Fibroblast of peridontal ligament (primary cell): ENCODE measurements around the gene NR1H4.
A peak's percentile ranks its signal among the peaks of the same experiment; 100 is the strongest.
"Not testable (repeated sequence)": the region's sequence is repeated elsewhere in the genome, so short reads cannot be mapped to it uniquely, and the experiment has no call there.

Source experiments
- DNase-seq: peaks from one replicate; pipeline ENCODE4 v3.0.0-alpha.2; 2010; ENCODE audit errors: extremely low read depth

NR1H4 gene

GRCh38 chr12:100515968-100516367 is 42.3 kb downstream of the NR1H4 start:
- no peak for DNase-seq

GRCh38 chr12:100518376-100518775 is 44.7 kb downstream of the NR1H4 start:
- DNase-seq: no peak

DNA sequence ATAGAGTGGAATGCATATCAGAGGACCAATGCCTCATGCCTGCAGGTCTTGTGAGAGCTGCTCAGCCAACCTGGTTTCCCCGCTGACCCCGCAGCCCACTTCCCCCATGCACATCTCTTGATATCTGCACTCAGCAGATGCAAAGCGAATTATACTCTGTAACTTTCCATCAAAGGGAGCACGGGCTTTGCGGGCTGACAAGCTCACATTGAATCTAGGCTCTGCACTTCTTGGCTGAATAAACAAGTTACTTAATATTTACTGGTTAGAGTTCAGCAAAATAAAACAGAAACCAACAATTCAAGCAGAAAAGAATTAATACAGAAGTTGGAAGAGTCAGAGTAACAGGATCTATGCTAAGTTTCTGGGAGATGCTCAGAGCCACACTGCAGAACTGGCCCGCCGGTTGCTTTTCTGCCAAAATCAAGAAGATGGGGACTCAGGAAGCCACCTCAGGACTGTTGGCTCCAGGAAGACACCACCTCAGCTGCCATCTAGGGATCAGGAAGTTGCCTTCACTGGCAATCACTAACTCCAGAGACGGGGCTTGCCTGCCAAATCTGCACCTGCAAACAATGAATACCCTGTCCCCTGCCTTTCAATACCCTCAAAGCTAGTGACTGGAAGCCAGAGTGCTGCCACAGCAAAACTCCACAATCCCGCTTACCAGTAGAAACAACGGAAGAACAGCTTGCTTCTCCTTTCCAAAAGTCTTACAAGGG is 46.5 kb downstream of the NR1H4 start:
- DNase-seq: no peak

DNA sequence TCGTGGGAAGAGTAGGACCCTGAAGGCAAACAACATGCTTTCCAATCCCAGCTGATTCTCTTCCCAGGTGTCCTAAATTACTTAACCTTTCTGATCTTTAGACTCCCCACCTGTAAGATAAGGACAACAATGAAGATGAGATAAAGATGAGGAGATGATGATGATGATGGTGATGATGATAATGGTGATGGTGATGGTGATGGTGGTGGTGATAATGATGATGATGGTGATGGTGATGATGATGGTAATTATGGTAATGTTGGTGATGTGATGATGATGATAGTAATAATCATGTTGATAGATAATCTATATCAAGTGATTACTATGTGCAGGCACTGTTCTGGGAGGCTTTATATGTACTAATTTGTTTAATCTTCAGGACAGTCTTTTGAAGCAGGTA is 48.3 kb downstream of the NR1H4 start:
- DNase-seq: no peak

DNA sequence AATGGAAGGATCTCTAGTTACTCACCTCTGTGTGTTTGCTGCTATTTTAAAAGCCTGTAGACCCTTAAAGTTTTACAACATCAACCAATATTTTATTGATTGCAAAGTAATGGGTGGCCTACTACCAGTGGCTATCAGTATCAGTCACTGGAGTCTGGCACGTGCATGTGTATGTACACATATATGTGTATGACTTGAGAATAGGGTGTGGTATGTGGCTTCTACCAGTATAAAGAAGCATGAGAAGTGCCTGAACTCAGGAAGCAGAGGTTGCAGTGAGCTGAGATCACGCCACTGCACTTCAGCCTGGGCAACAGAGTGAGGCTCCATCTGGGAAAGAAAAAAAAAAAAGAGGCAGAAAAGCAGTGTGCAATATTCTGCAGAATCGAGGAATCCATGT is 54.4 kb downstream of the NR1H4 start:
- DNase-seq: no peak

- no peak for DNase-seq
Measured at GRCh38 chr12:100528471-100529127, 54.9 kb downstream of the NR1H4 start.

GRCh38 chr12:100529756-100530350 is 56.2 kb downstream of the NR1H4 start:
- DNase-seq: no peak

- no peak for DNase-seq
Measured at GRCh38 chr12:100533376-100533775, 59.7 kb downstream of the NR1H4 start.

DNA sequence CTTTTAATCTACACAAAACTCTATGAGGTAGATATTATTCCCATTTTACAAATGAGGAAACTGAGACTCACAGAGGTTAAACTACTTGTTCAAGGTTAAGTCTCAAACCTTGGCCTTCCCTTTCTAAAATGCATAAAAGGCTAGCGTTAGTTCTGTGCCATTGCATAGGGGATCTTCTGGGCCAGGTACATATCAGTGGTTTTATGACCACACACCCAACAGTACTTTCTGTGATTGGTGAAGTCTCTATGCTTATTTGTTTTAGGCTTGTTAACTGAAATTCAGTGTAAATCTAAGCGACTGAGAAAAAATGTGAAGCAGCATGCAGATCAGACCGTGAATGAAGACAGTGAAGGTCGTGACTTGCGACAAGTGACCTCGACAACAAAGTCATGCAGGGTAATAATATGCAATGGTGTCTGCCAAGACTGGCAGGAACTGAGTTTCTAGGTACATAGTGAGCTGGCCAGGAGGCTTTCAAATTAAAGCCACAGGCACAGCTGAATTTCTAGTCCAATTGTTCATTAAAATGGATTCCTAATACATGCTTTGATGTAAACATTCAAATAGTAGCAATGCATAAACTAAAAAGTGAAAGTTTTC is 61.1 kb downstream of the NR1H4 start:
- DNase-seq: no peak

DNA sequence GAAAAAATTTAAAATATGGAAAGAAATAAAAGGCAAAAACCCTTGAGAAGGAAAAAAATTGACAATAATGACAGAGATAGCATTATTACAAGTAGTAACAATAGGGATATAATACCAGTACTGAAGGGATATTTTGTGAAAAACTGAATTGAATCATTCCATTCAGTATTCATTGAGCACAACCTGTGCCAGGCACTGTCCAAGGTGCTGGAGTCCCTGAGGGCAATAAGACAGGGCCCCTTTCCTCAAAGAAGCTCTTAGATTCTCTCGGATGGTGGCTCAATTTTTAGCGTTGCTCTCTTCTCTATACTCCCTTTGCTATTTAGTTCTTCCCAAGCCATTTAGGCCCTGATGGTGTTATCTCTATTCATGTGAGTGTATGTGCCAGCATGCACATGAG is 65.5 kb downstream of the NR1H4 start:
- peak; percentile 23 for DNase-seq

GRCh38 chr12:100544165-100544564 is 70.5 kb downstream of the NR1H4 start:
- DNase-seq: no peak

- DNase-seq: peak; percentile 28
Measured at GRCh38 chr12:100545092-100545491, 71.4 kb downstream of the NR1H4 start.

- peak; percentile 23 for DNase-seq
Measured at GRCh38 chr12:100553936-100554335, 80.3 kb downstream of the NR1H4 start.

DNA sequence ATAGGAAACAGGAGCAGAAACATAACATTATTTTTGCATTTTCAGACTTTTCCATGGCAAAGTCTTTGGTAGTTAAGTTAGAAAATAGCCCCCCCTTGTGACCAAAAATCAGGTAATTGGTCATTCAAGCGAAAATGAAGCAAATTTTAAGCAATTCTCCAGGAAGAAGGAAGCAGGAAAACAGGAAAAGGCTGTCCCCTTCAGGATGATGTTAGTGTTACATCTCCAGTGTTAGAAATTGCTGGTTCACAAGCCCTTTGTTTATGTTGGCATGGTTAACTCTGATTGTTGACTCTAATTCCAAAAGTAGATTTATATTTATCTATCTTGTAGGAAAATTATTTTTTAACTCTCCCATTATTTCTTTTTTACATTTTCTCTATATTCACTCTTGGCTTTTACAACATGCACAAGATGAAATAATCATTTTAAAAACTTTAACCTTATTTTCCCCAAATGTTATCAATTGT is 81.0 kb downstream of the NR1H4 start:
- DNase-seq: peak; percentile 94

DNA sequence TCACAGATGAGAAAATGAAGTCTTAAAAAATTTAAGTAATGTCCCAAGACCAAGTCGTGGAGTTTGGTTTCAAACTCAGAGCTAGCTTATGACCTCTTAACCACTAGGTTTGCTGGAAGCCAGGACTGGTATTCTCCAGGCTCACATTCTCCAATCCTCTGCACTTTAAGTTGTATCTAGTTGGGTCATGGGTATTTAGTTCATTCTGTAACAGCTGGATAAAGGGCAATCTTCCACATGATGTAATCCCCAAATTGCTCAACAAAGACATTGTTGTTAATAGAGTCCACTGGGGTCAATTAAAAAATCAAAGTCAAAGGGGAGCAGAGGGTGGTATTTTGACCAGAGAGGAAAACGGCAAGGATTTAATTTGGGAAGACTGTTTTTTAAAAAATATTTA is 82.1 kb downstream of the NR1H4 start:
- DNase-seq: peak; percentile 76

DNA sequence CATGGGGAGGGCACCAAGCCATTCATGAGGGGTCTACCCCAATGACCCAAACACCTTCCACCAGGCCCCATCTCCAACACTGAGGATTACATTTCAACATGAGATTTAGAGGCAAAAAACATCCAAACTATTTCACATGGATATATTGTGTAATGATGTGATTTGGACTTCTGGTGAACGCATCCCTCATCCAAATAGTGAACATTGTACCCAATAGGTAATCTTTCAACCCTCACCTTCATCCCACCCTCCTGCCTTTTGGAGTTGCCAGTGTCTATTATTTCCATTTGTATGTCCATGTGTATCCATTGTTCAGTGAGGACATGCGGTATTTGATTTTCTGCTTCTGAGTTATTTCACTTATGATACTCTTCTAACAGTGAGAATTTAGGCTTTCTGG is 83.7 kb downstream of the NR1H4 start:
- no peak for DNase-seq

DNA sequence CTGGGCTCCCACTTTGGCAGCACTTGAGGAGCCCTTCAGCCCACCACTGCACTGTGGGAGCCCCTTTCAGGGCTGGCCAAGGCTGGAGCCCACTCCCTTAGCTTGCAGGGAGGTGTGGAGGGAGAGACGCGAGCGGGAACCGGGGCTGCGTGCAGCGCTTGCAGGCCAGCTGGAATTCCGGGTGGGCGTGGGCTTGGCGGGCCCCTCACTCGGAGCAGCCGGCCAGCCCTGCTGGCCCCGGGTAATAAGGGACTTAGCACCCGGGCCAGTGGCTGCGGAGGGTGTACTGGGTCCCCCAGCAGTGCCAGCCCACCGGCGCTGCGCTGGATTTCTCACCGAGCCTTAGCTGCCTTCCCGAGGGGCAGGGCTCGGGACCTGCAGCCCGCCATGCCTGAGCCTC is 85.6 kb downstream of the NR1H4 start:
- DNase-seq: not testable (repeated sequence)

DNA sequence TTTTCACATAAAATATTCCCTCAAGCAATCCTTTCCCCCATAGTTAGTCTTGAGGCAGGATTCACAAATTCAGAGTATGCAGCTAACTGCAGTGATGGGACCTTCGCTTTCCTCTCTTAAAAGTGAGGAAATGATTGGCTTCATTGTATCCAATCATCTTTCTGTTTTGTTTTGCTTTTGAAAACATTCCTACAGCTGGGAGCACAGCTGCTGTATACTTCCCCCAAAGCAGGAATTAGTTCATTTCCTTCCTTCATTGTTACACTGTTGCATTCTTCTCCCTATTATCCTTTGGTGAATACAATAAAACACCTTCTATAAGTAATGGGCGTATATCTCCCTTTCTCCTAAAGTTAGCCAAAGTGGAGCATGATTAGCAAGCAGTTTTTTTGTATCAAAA is 90.4 kb downstream of the NR1H4 start:
- peak; percentile 29 for DNase-seq

GRCh38 chr12:100564905-100565467 is 91.3 kb downstream of the NR1H4 start:
- no peak for DNase-seq

DNA sequence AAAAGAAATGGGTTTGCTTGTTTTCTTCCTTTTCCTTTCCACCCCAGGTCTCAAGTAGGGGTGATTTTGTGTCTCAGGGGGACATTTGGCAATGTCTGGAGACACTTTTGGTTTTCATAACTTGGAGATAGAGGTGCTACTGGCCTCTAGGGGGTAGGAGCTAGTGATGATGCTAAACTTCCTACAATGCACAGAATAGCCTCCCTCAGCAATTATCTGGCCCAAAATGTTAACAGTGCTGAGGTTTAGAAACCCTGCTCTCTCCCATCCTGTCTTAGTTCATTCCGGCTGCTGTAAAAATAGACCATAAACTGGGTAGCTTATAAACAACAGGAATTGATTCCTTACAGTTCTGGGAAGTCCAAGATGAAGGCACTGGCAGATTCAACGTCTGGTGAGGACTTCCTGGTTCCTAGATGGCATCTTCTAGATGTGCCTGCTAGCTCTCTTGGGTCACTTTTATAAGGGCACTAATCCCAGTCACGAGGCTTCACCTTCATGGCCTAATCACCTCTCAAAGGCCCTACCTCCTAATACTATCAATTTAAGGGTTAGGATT is 92.4 kb downstream of the NR1H4 start:
- no peak for DNase-seq

- DNase-seq: peak; percentile 31
Measured at GRCh38 chr12:100566887-100567637, 93.4 kb downstream of the NR1H4 start.
